AG20443 (cell line): ENCODE results near the gene PRKAR2B.

Experiments
- DNase-seq: peaks from one replicate; pipeline ENCODE4 v3.0.0; 2012; ENCODE audit warnings: low spot score, mixed read lengths

PRKAR2B gene

DNA sequence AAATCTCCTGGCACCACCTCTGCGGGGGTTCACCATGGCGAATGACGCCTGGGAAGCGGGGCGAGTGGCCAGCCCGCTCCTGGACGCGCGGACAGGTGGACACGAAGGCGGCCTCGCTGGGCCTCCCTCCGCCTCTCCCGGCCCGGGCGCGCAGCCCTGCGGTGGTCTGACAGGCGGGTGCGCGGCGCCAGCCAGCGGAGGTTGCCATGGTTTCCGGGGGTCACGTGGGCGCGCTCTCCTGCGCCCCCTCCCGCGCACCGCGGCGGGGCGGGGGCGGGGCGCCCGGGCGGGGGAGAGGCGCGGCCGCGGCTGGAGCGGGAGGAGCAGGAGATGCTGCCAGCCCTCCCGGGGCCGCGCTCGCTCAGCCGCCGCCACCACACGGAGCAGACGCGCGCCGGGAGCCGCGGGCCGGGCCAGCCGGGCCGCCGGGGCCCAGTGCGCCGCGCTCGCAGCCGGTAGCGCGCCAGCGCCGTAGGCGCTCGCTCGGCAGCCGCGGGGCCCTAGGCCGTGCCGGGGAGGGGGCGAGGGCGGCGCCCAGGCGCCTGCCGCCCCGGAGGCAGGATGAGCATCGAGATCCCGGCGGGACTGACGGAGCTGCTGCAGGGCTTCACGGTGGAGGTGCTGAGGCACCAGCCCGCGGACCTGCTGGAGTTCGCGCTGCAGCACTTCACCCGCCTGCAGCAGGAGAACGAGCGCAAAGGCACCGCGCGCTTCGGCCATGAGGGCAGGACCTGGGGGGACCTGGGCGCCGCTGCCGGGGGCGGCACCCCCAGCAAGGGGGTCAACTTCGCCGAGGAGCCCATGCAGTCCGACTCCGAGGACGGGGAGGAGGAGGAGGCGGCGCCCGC is at the start of gene PRKAR2B:
Gene PRKAR2B, plus strand, starts transcription at position 359 of the 848 bp plus-strand sequence. Its CDS starts 203 bp downstream, at position 562.
- peak; percentile 94 for DNase-seq

- no peak for DNase-seq
Observed at GRCh38 chr7:106994833-106995232, 49.7 kb upstream of the PRKAR2B start.

DNA sequence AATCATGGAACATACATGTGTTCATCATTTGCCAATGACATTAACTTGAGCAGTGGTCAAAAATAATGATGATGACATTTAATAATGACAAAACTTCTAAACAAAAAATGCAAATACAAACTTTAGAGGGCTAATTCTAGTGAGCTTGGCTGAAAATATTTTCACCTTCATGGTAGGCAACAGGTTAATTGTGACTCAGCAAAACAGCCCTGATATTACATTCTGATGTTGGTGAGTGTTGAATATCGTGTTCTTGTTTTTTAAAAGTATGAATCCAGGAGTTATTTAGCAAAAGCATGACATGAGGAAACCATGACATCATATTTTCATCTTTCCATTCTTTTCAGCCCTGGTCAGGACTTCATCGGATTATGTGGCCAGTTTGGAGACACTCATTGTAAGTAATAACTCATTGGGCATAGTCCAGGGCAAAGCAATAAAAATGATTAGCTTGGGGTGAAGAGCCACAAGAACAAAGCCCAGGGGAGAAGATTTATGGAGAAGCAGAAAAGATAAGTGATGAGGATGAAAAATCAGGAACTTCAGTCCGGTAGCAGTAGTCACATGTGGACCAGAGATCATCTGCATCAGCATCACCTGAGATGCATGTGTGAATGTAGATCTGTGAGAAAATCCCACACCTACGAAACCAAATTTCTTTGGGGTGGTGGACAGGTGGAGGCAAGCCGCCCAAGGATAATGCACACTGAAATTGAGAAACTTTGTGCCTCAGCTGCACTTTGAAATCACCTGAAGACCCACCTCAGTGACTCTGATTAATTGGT is 46.8 kb upstream of the PRKAR2B start:
- DNase-seq = no peak

- no peak for DNase-seq
Observed at GRCh38 chr7:106999023-106999422, 45.5 kb upstream of the PRKAR2B start.

- no peak for DNase-seq
Observed at GRCh38 chr7:107001490-107001889, 43.0 kb upstream of the PRKAR2B start.

GRCh38 chr7:107002126-107002525 is 42.4 kb upstream of the PRKAR2B start:
- DNase-seq = no peak

GRCh38 chr7:107002529-107002998 is 41.9 kb upstream of the PRKAR2B start:
- no peak for DNase-seq

DNA sequence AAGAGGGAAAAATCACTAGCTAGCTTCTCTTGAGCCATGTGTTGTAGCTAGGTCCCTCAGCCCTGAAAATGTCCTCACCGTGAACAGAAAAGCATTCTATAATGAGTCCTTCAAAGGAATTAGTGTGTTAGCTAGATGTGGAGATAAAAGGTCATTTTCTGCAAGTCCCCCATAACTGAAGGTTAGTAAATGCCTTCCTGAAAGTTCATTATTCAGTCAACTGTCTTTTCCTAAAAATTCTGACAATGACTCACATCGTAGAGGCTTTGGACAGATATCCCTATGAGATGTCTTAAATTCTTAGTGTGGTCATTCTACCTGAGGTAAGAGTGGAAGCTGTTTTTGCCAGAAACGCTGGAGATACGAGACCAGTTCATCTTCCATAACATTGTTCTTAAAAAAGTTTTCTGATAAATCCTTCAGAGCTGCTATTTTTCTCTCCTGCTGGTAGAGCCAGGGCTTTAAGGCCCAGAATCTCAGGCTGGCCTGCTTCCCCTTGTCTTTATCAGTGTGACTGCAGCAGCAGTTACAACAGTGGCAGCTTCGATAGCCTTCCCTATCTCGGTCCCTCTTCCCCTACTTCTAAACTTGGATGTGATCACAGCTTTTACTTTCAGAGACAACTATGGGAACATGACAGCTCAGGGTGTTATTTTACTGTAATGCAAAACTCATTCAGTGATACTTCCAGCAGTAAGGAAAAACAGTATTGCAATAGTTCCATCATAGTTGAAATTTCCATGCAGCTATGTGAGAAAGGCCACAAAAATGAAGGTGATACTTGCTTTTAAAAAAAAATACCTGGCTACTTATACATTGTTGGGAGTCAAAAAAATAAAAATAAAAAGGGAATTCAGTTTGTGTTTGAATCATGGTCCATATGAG is 37.3 kb upstream of the PRKAR2B start:
- no peak for DNase-seq

DNA sequence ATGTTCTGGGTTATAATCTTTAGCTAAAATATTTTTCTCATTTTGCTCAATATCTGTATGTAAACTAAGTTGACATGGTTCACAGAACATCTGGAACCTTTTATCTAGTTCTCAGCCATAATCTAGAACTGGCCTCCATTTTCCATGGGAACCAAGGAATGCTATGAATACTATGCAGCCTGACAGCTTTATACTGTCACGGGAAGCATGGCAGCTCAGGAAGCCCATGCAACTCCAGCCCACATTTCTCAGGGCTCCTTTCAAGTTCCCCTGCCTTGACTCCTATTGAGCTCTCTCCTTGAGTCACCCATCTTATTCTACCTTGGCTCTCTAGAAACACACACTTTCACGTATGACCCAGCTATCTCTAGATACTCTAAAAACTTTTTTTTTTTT is 36.6 kb upstream of the PRKAR2B start:
- DNase-seq = no peak

GRCh38 chr7:107009846-107010203 is 34.7 kb upstream of the PRKAR2B start:
- DNase-seq = no peak

DNA sequence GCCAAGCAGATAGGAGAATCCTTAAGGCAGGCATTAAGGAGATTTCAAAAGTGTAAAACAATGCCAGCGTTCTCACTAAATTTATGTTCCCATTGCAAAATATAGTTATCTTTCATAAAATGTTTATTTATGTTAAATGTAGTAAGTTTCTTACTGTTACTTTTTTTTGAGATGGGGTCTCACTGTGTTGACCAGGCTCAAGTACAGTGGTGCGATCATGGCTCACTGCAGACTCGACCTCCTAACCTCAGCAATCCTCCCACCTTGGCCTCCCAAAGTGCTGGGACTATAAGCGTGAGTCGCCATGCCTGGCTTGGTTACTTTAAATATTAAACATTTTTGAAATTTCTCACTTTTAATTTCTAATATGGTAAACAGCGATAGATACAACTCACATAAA is 31.8 kb upstream of the PRKAR2B start:
- no peak for DNase-seq

- peak; percentile 13 for DNase-seq
Observed at GRCh38 chr7:107014387-107015023, 30.0 kb upstream of the PRKAR2B start.

GRCh38 chr7:107016312-107016711 is 28.2 kb upstream of the PRKAR2B start:
- no peak for DNase-seq

DNA sequence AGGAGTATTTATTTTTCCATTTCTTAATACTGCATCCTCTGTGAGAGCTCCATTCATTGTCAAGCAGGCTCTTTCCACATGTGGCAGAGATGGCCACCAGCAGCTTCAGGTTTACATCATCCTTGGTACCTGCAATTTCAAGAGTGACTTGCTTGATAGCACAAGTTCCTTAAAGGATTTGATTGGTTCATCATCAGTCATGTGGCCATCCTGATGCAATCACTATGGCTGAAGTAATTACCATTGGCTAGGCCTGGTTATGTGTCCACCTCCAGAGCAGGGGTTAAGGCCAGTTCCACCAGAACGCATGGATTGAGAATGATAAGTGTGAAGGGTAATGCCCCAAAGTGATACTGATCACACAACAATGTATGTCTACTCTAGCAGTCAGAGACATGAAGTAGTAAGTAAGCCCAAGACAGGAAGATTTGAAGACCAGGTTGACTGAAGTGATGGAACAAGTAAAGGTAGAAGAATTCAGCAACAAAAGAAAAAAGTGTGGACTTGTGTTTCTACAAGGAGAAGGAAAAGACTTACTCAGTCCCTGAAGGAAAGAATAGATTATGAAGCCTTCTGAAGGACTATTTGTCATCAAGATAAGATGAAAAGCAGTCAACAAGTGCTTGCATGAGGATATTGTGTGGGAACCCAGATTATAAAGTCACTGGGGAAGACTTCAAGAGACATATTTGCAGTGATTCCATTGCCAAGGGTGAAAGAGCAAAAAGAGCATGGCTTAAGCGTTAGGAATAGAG is 26.4 kb upstream of the PRKAR2B start:
- no peak for DNase-seq

DNA sequence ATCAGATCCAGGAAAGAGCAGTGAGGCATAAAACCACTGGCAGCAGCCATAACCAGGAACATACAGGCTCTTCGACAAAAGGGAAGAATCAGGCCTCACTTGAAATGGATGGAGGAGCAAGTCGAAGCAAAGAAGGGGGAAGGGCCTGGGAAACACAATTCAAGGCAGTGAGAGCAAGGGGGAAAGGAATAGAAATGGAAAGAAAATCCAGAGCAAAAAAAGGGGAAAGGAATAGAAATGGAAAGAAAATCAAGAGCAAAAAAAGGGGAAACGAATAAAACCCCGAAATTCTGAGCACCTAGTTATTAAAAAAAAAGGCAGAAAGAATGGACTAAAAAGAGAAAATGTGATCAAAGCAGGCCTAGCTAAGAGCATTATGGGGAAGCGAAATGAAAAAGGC is 24.1 kb upstream of the PRKAR2B start:
- no peak for DNase-seq

GRCh38 chr7:107021600-107021999 is 22.9 kb upstream of the PRKAR2B start:
- DNase-seq = no peak

GRCh38 chr7:107023522-107024151 is 20.9 kb upstream of the PRKAR2B start:
- DNase-seq = no peak

DNA sequence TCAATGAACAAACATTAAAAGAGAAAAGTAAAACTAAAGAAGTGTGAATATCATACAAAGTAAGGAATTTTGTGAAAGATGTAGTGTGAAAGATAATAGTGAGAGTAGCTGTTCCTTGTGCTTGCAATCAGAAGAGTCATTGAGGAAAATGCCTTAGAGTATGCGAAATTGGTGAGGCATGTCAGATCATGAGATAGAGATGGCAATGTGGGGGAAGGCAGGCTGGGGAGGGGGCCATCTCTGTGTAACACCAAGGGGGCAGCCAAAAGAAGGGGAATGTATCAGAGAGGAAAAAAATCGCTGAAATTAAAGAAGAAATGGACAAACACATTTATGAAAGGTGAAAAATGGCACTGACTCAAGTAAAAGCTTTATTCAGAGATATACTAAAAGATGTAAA is 19.6 kb upstream of the PRKAR2B start:
- no peak for DNase-seq

DNA sequence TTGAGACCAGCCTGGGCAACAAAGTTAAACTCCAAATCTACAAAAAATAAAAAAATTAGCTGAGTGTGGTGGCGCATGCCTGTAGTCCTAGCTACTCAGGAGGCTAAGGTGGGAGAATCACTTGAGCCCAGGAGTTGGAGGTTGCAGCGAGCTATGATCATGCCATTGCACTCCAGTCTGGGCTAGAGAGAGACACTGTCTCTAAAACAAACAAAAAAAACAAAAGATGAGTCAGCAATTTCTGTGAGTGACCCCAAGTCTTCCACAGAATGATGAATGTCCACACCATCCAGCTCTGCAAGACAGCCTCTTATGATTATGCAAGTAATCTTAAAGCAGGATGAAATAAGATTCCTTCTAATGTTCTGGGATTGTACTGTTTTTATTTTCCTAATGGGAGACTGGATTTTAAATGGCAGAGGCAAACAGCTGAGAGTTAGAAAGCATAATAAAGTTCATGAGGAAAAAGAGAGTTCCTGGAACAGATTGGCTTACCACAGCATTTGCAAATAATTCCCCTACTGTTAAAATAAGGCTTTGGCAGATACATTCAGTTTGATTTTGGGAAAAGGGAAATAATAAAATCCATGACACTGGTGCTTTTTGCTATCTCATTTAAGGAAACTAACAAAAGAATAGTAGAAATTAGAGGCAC is 18.9 kb upstream of the PRKAR2B start:
- no peak for DNase-seq

DNA sequence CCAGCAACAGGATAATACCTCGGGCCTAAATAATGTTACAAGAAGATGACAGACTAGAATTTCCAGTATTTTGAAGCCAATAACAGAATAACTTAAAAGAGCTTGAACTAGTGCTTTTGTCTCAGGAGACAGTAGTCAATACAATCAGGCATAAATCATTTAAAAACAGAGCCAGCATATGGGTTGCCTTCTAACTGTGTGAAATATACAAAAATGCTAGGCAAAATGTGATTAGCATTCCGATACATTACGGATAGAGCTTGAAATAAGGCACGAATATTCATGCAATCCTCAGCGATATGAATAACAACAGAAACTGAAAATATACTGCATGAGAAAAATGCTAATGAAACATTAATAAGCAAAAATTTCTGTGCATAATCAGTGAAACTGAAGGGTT is 18.3 kb upstream of the PRKAR2B start:
- DNase-seq = no peak
